Endometrial microvascular endothelial cells (primary cell): ENCODE measurements around the gene CHAF1A. TPM values are rescaled to one million over a fixed set of nuclear protein-coding genes. Genes with fewer than 3 reads are reported as not detected.

Experiments
- in situ Hi-C: cut with HindIII; loops from 2 replicates; pipeline ENCODE4 v1.10.0; 2017; ENCODE audit warnings: low sequenced_read_pairs, low pct_unique_long_range_greater_than_20kb; ENCODE audit errors: inconsistent ontology term
- total RNA-seq: library from RNA; depleted of rRNA; stranded (reverse); fragments of >200 nt; gene quantifications from one replicate; pipeline ENCODE4 v1.2.3, GENCODE V29; 2015; ENCODE audit errors: inconsistent ontology term

CHAF1A gene
- total RNA-seq, 1 donor from 2014 or later = 21.3 TPM

GRCh38 chr19:4376028-4376670, 26.3 kb upstream of the CHAF1A start:
- in situ Hi-C loops = no loop called here

DNA sequence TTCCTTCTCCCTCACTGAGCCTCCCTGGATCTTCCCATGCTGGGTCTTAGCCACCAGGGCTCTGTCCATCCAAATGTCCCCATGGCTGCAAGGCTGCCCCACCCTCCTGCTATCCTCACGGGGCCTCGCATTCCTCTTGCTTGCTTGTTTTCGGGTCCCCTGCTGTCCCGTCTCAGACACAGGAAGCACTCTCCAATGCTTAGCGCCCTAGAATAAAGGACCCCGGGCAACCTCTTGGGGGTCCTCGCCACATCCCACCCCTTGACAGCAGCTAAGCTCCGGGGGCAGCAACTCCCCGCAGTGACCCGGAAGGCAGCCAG, 25.8 kb upstream of the CHAF1A start:
- in situ Hi-C loops = no loop called here

GRCh38 chr19:4376991-4377781, 25.3 kb upstream of the CHAF1A start:
- in situ Hi-C loops = no loop called here

- in situ Hi-C loops = no loop called here
Observed at GRCh38 chr19:4378886-4379285, 23.6 kb upstream of the CHAF1A start.

DNA sequence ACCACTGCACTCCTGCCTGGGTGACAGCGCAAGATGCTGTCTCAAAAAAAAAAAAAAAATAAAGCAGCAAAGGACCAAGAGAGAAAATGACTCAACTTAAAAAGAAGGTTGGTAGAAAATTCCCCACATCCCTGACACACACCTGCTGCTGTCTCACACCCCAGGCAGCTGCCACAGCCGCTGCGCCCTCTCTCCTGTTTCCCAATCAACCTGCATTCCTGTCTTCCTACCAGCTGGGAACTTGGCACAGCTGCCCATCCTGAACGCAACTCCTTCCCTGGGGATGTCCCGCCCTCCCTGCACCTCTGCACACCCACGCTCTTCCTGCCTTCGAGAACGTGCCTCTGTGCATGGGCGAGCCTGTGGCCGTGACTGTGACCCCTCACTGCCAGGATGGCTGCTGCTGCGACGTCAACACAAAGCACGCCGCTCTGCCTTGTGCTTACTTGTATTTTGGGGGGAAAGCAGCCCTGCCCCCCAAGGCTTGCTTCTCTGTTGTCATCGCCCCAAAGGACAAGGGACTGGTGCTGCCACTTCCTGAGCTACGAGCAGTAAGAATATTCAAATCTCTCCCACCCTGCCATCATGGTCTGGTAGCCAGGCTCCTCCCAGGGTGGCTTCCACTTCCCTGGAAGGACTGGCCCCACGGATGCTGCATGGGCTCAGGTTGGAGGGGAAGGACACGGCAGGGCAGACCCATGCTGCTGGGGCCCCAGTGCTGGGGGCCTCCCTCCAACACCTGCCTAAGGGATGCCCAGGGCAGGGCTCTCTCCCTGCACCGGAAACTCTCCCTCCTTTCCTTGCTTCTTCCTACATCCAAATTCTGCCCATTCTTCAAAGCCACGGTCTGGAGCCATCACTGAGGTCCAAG, 22.8 kb upstream of the CHAF1A start:
- in situ Hi-C loops = no loop called here

- in situ Hi-C loops = no loop called here
Observed at GRCh38 chr19:4380254-4380727, 22.1 kb upstream of the CHAF1A start.

GRCh38 chr19:4385291-4386040, 17.0 kb upstream of the CHAF1A start:
- in situ Hi-C loops = no loop called here

DNA sequence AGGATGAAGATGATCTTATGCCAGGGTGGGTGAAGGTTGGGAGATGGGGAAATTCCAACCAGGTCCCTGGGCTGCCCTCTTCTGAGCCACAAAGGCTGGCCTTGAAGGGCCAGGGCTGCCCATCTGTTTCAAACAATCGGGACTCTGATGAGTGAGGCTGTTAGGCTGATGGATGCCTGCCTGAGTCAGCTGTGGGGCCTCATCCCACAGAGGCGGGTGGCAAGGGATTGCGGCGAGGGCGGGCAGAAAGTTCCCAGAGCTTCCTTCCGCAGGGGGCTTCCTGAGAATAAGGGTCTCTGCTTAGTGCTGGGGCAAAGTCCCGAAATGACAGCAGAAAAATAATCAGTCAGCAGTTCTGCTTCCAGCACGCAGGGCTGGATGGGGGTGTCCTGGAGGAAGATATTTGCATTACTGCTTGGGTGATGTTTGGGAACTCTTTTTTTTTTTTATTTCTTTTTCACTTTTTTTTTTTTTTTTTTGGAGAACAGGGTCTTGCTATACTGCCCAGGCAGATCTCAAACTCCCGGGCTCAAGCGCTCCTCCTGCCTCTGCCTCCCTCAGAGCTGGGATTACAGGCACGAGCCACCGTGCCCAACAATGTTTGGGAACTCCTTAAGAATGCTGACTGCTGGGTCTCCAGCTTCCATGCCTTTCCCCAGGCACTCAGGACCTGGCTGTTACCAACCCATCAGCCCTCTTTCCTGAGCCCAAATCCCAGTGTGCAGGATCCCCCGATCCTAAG, 16.2 kb upstream of the CHAF1A start:
- in situ Hi-C loops = no loop called here

GRCh38 chr19:4388337-4389063, 13.9 kb upstream of the CHAF1A start:
- in situ Hi-C loops = no loop called here

DNA sequence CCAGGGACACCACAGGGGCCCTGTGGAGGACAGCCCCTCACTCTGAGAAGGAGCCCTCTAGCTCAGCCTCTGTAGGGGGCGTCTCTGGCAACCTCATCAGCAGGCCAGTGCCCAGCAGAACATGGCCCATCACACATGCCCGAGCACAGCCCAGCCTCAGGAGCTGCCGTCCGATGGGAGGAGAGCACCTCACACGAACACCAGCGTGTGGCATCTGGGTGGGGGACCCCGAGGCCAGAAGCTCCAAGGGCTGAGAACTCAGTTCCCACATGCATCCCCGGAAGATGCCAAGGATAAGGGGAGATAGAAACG, 13.4 kb upstream of the CHAF1A start:
- in situ Hi-C loops = no loop called here

DNA sequence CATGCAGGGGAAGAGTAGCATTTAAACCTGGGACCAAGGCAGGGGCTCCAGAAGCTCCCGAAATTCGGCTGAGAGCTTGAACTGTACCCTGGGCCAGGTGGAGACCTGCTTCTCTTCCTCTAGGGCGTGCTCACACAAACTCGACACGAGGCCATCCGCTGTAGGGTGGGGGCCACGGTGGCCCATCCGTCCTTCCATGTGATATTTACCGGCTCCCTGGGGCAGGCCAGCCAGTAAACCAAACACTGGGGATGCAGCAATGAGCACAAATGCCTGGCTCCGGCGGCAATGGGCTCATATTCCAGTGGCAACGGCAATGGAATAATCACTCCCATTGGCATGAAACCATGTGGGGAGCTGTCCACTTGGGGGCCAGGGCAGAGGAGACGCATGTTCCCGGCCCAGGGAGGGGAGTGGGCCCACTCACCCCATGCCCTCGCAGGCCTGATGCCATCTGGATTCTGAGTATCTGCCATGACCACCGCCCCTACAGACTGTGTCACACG, 12.9 kb upstream of the CHAF1A start:
- in situ Hi-C loops = no loop called here

DNA sequence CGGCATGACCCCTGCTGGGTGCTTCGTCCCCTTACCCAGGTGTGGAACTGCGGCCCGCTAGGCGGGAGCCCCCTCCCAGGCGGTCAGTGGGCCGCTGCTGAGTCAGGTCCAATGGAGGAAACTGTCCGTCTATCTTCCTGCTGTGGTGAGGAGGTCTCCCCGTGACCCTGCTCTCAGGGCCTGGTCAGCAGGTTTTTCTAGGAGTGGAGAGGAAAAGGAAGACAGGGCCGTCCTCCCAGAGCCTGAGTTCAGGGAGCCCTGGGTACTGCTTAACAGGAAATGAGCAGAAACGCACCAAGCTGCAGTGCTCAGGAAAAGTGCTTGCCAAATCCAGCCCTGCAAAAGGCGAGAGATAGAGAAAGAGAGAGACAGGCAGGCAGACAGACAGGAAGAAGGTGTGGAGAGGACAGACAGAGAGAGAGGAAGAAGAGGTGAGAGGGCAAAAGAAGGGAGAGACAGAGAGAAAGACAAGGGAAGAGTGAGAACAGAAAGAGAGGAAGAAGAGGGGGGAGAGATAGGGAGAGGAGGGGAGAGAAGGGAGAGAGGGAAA, 12.3 kb upstream of the CHAF1A start:
- in situ Hi-C loops = no loop called here

DNA sequence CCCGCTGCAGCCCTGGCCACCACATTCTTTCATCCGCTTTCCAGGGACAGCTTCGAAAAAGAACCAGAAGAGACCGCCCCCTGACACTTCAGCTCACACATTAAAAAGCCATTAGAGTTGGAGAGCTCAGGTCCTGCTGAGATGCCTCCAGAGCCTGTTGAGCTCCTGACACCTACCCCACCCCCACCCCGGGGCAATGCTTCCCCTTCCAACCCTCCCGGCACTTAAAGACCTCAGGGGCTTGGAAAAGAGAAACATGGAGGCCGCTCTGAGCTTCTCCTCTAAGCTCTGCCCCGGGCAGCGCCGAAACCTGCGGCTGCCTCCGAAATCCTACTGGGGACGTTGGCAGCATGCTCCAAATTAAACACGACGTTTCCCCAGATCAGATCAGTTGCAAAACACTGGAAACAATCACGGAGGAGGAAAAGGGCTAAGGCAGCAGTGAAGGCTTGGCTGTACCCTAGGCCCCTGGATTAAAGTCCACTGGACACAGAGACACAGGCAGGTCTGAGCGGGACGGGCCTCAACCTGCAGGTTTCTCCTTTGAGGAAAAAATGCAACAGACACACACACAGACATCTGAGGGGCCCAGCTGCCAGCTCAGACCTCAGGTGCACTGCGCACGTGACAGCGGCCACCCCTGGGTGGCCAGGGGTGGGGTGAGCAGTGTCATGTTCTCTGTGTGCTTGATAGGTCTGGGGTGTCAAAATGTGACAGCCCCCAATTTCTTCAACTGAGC, 11.7 kb upstream of the CHAF1A start:
- in situ Hi-C loops = no loop called here

- in situ Hi-C loops = no loop called here
Observed at GRCh38 chr19:4391306-4391693, 11.1 kb upstream of the CHAF1A start.

DNA sequence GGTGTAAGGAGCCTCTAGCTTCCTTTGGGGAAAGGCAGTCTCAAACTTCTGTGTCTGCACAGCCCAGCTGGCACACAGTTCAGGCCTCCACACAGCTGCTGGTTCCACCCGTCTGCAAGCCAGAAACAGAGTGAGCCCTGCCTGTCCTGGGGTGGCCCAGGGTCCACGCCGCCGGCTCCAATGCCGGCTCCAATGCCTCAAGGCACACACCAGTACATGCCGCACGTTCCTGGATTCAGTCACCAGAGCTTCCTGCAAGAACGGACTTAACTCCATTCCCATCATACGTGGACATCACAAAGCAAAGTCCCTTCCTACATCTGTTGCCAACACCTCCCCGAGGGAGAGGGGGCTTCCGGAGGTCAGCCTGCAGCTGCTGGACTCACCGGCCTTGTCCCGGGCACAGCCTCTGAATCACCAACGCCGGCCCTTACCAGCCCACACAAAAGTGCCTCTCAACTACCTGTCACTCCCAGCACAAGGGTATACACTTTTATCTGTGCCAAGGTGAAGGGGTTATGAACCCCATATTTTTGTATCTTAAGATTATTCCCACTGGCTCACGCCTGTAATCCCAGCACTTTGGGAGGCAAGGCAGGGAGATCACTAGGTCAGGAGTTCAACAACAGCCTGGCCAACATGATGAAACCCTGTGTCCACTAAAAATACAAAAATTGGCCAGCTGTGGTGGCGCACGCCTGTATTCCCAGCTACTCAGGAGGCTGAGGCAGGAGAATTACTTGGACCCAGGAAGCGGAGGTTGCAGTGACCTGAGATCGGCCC, 10.5 kb upstream of the CHAF1A start:
- in situ Hi-C loops = no loop called here

DNA sequence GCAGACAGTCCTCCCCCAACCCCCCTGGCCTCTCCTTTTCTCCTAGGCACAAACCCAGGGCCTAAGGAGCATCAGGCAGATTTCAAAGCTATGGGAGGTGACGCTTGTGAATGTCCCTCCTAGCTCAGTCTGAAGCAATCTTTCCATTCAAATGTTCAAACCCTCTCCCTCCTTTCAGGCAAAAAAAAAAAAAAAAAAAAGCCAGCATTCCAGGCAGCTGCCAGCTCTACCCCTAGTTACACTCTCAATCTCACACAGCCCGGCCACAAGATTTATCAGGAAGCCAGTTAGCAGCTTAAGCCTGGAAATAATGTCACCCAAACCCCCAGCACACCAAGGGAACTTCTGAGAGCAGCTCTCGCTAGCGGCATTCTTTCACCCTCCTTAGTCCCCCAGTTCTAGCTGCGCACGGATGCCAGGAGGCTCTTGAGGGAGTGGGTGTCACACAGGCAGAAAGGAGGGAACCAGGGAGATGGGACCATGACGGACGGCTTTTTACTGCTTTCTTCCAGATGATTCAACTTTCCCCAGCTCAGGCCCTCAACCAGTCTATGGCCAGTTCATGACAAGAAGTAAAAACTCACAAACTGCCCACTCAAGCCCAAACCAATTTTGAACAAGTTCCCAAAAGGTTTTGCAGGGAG, 8.4 kb upstream of the CHAF1A start:
- in situ Hi-C loops = no loop called here
